GM23338 (cell line): ENCODE results near the gene SNX14. TPM values are rescaled to one million over a fixed set of nuclear protein-coding genes. Genes with fewer than 3 reads are reported as not detected.
A peak's percentile ranks its signal among the peaks of the same experiment; 100 is the strongest.

Experiments used
- ATAC-seq: fragments of 200-7000 bp; cut with Tn5 transposase; 3 replicates; pipeline ENCODE4 v1.9.1; 2020
- DNase-seq: peaks from one replicate; pipeline ENCODE4 v3.0.0-alpha.2; 2015; ENCODE audit warnings: low spot score
- H2AFZ ChIP-seq: fragments of 200-600 bp; sonication (generic); 2 replicates; pipeline ENCODE4 v1.8.0; 2016; ENCODE audit warnings: antibody characterized with exemption, mild to moderate bottlenecking, moderate library complexity
- H3F3A ChIP-seq: fragments of 200-600 bp; sonication (generic); replicated peaks from 2 replicates; pipeline ENCODE4 v1.8.0; 2017; ENCODE audit warnings: antibody characterized with exemption, mixed run types, low read depth
- H3K27ac ChIP-seq: fragments of 200-600 bp; sonication (generic); 2 replicates; pipeline ENCODE4 v1.6.1; 2016; ENCODE audit warnings: low read depth
- H3K27me3 ChIP-seq: fragments of 200-600 bp; sonication (generic); 2 replicates; pipeline ENCODE4 v1.8.0; 2016; ENCODE audit warnings: mild to moderate bottlenecking, mixed run types, moderate library complexity; ENCODE audit not compliant: insufficient read depth
- H3K36me3 ChIP-seq: fragments of 200-600 bp; sonication (generic); 2 replicates; pipeline ENCODE4 v1.8.0; 2016; ENCODE audit warnings: mild to moderate bottlenecking; ENCODE audit not compliant: insufficient read depth
- H3K4me1 ChIP-seq: fragments of 200-600 bp; sonication (generic); 2 replicates; pipeline ENCODE4 v1.8.0; 2016; ENCODE audit warnings: mild to moderate bottlenecking, moderate library complexity; ENCODE audit not compliant: insufficient read depth
- H3K4me2 ChIP-seq: fragments of 200-600 bp; sonication (generic); 2 replicates; pipeline ENCODE4 v1.7.1; 2017; ENCODE audit warnings: mixed run types
- H3K4me3 ChIP-seq: fragments of 200-600 bp; sonication (generic); 2 replicates; pipeline ENCODE4 v1.6.1; 2016; ENCODE audit warnings: mixed run types
- H3K79me2 ChIP-seq: fragments of 200-600 bp; sonication (generic); replicated peaks from 2 replicates; pipeline ENCODE4 v1.8.0; 2017; ENCODE audit warnings: mild to moderate bottlenecking; ENCODE audit not compliant: insufficient read depth
- H3K9me2 ChIP-seq: fragments of 200-600 bp; sonication (generic); 2 replicates; pipeline ENCODE4 v1.8.0; 2017; ENCODE audit not compliant: insufficient read depth
- H4K20me1 ChIP-seq: fragments of 200-600 bp; sonication (generic); replicated peaks from 2 replicates; pipeline ENCODE4 v1.8.0; 2017; ENCODE audit warnings: mild to moderate bottlenecking; ENCODE audit not compliant: insufficient read depth
- H3K27ac Mint-ChIP-seq: 2 replicates; pipeline ENCODE4 v1.8.0; 2020; ENCODE audit warnings: inconsistent platforms, mild to moderate bottlenecking, moderate library complexity, mixed read lengths
- H3K27me3 Mint-ChIP-seq: 3 replicates; pipeline ENCODE4 v1.8.0; 2022; ENCODE audit warnings: low read depth, mild to moderate bottlenecking, moderate library complexity, mixed read lengths, inconsistent platforms; ENCODE audit not compliant: insufficient read depth, poor library complexity
- H3K36me3 Mint-ChIP-seq: 3 replicates; pipeline ENCODE4 v1.8.0; 2021; ENCODE audit warnings: low read depth, mild to moderate bottlenecking, inconsistent platforms, moderate library complexity, mixed read lengths
- H3K4me1 Mint-ChIP-seq: 3 replicates; pipeline ENCODE4 v1.8.0; 2020; ENCODE audit warnings: mild to moderate bottlenecking, inconsistent platforms, mixed read lengths
- H3K4me3 Mint-ChIP-seq: 3 replicates; pipeline ENCODE4 v1.8.0; 2021; ENCODE audit warnings: moderate library complexity, mild to moderate bottlenecking, inconsistent platforms, mixed read lengths
- H3K9me3 Mint-ChIP-seq: 3 replicates; pipeline ENCODE4 v1.8.0; 2020; ENCODE audit warnings: moderate library complexity, mild to moderate bottlenecking, inconsistent platforms, mixed read lengths
- CREB1 ChIP-seq: fragments of 250-450 bp; sonication (Bioruptor Pico); IDR thresholded peaks from 2 replicates; pipeline ENCODE4 v1.5.0; 2020; ENCODE audit warnings: low read depth, mild to moderate bottlenecking, moderate library complexity
- EZH2 ChIP-seq: fragments of 200-600 bp; sonication (generic); IDR thresholded peaks from one replicate; pipeline ENCODE4 v1.8.0; 2017; ENCODE audit warnings: antibody characterized with exemption, mild to moderate bottlenecking, low read depth; ENCODE audit not compliant: unreplicated experiment
- EZH2phosphoT487 ChIP-seq: fragments of 200-600 bp; sonication (generic); IDR thresholded peaks from one replicate; pipeline ENCODE4 v1.8.1; 2018; ENCODE audit warnings: antibody characterized with exemption; ENCODE audit not compliant: unreplicated experiment
- JUNB ChIP-seq: IDR thresholded peaks from one replicate; pipeline ENCODE4 v1.6.1; 2016; ENCODE audit warnings: antibody characterized with exemption; ENCODE audit not compliant: unreplicated experiment
- NANOG ChIP-seq: IDR thresholded peaks from 2 replicates; pipeline ENCODE4 v1.6.1; 2016; ENCODE audit warnings: antibody characterized with exemption, borderline replicate concordance
- POLR2AphosphoS5 ChIP-seq: IDR thresholded peaks from 2 replicates; pipeline ENCODE4 v1.6.1; 2016; ENCODE audit warnings: antibody characterized with exemption, low read depth
- STAT1 ChIP-seq: IDR thresholded peaks from one replicate; pipeline ENCODE4 v1.6.1; 2016; ENCODE audit warnings: antibody characterized with exemption; ENCODE audit not compliant: unreplicated experiment
- ZNF114 ChIP-seq: fragments of 250-450 bp; sonication (Bioruptor Pico); IDR thresholded peaks from 2 replicates; pipeline ENCODE4 v1.5.0; 2020; ENCODE audit warnings: mild to moderate bottlenecking, moderate library complexity
- ZNF331 ChIP-seq: fragments of 250-450 bp; sonication (Bioruptor Pico); IDR thresholded peaks from 2 replicates; pipeline ENCODE4 v1.5.0; 2020; ENCODE audit warnings: low read depth, mild to moderate bottlenecking, moderate library complexity
- polyA plus RNA-seq: library from polyadenylated mRNA; unstranded; fragments of >200 nt; fragmentation: Nextera tagmentation; extraction: Ambion mirVana; gene quantifications from 2 replicates; pipeline ENCODE4 v1.2.1, GENCODE V29; 2016
- total RNA-seq: library from RNA; depleted of rRNA; stranded (reverse); fragments of >200 nt; shearing (Covaris generic); gene quantifications from 2 replicates; pipeline ENCODE4 v1.2.3, GENCODE V29; 2014
- TF ChIP-seq, protein P1 (sequence below): IDR thresholded peaks from one replicate; pipeline ENCODE4 v1.6.1; 2018; ENCODE audit warnings: antibody characterized with exemption; ENCODE audit not compliant: unreplicated experiment
- TF ChIP-seq, protein P2 (sequence below), 2 experiments: fragments of 200-600 bp in 1 of 2; sonication (generic) in 1 of 2; conservative IDR thresholded peaks; 2 replicates each; pipeline versions ENCODE4 v1.5.1 to v1.6.1; 2016 to 2017; ENCODE audit warnings: antibody characterized with exemption in 2 of 2, low read depth in 2 of 2, mild to moderate bottlenecking in 2 of 2, moderate library complexity in 1 of 2
- TF ChIP-seq, protein P3 (sequence below): IDR thresholded peaks from 2 replicates; pipeline ENCODE4 v1.6.1; 2016; ENCODE audit warnings: antibody characterized with exemption
- TF ChIP-seq, protein P4 (sequence below): fragments of 250-450 bp; sonication (Bioruptor Pico); IDR thresholded peaks from 2 replicates; pipeline ENCODE4 v1.5.0; 2020; ENCODE audit warnings: mild to moderate bottlenecking, moderate library complexity

SNX14 gene
- total and polyA plus RNA-seq, 2 experiments from 2014 or later = 23.1 to 32.0 TPM

DNA sequence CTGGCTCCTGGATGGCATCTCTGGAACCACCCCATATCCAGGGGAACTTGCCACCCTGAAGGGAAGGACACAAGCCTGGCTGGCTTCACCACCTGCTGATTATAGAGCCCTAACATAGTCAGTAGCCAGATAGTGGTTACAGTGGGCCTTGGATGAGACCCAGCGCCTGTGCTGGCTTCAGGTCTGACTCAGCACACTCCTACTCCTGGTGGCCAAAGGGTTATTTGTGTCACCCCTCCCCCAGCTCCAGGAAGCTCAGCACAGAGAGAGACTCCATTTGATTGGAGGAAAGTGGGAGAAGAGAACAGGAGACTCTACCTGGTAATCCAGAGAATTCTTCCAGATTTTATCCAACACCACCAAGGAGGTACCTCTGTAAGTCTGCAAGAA, 12.8 kb downstream of the SNX14 start:
- Mint-ChIP-seq H3K36me3 (peaks cover 42% of the 10 kb centered on the region), H3K4me3 (no peak overlapping the region), H3K9me3 (peaks cover 32% of the 10 kb centered on the region), H3K27ac (peak overlapping the region; percentile 68), H3K27me3 (peaks cover 7% of the 10 kb centered on the region), H3K4me1 (peaks cover 13% of the 10 kb centered on the region)
- DNase-seq = peak; percentile 41
- Histone ChIP-seq H3K9me2 (0 out of 2 replicates have a peak, but pooled peaks cover 4% of the 10 kb centered on the region), H3K4me3 (peak overlapping the region; percentile 22; the same call in 1 of the 2 replicates), H3K4me2 (peak overlapping the region; percentile 61; the same call in 1 of the 2 replicates), H2AFZ (no peak overlapping the region), H3F3A (no peaks in the 10 kb centered on the region), H3K79me2 (peaks cover 60% of the 10 kb centered on the region), H3K27ac (no peak overlapping the region), H3K4me1 (peaks cover 18% of the 10 kb centered on the region; the same call in 1 of the 2 replicates), H3K27me3 (no peaks in the 10 kb centered on the region), H3K36me3 (0 out of 2 replicates have a peak, but pooled peaks cover 7% of the 10 kb centered on the region), H4K20me1 (no peaks in the 10 kb centered on the region)
- peak; percentile 93 for ATAC-seq
- TF ChIP-seq ZNF114 (CRISPR knock-in tag) (no peak), POLR2AphosphoS5 (no peak), EZH2 (no peak), CREB1 (CRISPR knock-in tag) (no peak), STAT1 (no peak), ZNF331 (CRISPR knock-in tag) (no peak), JUNB (no peak), NANOG (no peak), EZH2phosphoT487 (no peak)
- TF ChIP-seq, protein P1, sequence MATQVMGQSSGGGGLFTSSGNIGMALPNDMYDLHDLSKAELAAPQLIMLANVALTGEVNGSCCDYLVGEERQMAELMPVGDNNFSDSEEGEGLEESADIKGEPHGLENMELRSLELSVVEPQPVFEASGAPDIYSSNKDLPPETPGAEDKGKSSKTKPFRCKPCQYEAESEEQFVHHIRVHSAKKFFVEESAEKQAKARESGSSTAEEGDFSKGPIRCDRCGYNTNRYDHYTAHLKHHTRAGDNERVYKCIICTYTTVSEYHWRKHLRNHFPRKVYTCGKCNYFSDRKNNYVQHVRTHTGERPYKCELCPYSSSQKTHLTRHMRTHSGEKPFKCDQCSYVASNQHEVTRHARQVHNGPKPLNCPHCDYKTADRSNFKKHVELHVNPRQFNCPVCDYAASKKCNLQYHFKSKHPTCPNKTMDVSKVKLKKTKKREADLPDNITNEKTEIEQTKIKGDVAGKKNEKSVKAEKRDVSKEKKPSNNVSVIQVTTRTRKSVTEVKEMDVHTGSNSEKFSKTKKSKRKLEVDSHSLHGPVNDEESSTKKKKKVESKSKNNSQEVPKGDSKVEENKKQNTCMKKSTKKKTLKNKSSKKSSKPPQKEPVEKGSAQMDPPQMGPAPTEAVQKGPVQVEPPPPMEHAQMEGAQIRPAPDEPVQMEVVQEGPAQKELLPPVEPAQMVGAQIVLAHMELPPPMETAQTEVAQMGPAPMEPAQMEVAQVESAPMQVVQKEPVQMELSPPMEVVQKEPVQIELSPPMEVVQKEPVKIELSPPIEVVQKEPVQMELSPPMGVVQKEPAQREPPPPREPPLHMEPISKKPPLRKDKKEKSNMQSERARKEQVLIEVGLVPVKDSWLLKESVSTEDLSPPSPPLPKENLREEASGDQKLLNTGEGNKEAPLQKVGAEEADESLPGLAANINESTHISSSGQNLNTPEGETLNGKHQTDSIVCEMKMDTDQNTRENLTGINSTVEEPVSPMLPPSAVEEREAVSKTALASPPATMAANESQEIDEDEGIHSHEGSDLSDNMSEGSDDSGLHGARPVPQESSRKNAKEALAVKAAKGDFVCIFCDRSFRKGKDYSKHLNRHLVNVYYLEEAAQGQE = no peak
- TF ChIP-seq, protein P2, sequence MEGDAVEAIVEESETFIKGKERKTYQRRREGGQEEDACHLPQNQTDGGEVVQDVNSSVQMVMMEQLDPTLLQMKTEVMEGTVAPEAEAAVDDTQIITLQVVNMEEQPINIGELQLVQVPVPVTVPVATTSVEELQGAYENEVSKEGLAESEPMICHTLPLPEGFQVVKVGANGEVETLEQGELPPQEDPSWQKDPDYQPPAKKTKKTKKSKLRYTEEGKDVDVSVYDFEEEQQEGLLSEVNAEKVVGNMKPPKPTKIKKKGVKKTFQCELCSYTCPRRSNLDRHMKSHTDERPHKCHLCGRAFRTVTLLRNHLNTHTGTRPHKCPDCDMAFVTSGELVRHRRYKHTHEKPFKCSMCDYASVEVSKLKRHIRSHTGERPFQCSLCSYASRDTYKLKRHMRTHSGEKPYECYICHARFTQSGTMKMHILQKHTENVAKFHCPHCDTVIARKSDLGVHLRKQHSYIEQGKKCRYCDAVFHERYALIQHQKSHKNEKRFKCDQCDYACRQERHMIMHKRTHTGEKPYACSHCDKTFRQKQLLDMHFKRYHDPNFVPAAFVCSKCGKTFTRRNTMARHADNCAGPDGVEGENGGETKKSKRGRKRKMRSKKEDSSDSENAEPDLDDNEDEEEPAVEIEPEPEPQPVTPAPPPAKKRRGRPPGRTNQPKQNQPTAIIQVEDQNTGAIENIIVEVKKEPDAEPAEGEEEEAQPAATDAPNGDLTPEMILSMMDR (conservative IDR thresholded peaks at IDR 0.05; ENCODE audit: low read depth in 2 of 2) = no peak
- TF ChIP-seq, protein P3, sequence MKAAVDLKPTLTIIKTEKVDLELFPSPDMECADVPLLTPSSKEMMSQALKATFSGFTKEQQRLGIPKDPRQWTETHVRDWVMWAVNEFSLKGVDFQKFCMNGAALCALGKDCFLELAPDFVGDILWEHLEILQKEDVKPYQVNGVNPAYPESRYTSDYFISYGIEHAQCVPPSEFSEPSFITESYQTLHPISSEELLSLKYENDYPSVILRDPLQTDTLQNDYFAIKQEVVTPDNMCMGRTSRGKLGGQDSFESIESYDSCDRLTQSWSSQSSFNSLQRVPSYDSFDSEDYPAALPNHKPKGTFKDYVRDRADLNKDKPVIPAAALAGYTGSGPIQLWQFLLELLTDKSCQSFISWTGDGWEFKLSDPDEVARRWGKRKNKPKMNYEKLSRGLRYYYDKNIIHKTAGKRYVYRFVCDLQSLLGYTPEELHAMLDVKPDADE = no peak
- TF ChIP-seq, protein P4, sequence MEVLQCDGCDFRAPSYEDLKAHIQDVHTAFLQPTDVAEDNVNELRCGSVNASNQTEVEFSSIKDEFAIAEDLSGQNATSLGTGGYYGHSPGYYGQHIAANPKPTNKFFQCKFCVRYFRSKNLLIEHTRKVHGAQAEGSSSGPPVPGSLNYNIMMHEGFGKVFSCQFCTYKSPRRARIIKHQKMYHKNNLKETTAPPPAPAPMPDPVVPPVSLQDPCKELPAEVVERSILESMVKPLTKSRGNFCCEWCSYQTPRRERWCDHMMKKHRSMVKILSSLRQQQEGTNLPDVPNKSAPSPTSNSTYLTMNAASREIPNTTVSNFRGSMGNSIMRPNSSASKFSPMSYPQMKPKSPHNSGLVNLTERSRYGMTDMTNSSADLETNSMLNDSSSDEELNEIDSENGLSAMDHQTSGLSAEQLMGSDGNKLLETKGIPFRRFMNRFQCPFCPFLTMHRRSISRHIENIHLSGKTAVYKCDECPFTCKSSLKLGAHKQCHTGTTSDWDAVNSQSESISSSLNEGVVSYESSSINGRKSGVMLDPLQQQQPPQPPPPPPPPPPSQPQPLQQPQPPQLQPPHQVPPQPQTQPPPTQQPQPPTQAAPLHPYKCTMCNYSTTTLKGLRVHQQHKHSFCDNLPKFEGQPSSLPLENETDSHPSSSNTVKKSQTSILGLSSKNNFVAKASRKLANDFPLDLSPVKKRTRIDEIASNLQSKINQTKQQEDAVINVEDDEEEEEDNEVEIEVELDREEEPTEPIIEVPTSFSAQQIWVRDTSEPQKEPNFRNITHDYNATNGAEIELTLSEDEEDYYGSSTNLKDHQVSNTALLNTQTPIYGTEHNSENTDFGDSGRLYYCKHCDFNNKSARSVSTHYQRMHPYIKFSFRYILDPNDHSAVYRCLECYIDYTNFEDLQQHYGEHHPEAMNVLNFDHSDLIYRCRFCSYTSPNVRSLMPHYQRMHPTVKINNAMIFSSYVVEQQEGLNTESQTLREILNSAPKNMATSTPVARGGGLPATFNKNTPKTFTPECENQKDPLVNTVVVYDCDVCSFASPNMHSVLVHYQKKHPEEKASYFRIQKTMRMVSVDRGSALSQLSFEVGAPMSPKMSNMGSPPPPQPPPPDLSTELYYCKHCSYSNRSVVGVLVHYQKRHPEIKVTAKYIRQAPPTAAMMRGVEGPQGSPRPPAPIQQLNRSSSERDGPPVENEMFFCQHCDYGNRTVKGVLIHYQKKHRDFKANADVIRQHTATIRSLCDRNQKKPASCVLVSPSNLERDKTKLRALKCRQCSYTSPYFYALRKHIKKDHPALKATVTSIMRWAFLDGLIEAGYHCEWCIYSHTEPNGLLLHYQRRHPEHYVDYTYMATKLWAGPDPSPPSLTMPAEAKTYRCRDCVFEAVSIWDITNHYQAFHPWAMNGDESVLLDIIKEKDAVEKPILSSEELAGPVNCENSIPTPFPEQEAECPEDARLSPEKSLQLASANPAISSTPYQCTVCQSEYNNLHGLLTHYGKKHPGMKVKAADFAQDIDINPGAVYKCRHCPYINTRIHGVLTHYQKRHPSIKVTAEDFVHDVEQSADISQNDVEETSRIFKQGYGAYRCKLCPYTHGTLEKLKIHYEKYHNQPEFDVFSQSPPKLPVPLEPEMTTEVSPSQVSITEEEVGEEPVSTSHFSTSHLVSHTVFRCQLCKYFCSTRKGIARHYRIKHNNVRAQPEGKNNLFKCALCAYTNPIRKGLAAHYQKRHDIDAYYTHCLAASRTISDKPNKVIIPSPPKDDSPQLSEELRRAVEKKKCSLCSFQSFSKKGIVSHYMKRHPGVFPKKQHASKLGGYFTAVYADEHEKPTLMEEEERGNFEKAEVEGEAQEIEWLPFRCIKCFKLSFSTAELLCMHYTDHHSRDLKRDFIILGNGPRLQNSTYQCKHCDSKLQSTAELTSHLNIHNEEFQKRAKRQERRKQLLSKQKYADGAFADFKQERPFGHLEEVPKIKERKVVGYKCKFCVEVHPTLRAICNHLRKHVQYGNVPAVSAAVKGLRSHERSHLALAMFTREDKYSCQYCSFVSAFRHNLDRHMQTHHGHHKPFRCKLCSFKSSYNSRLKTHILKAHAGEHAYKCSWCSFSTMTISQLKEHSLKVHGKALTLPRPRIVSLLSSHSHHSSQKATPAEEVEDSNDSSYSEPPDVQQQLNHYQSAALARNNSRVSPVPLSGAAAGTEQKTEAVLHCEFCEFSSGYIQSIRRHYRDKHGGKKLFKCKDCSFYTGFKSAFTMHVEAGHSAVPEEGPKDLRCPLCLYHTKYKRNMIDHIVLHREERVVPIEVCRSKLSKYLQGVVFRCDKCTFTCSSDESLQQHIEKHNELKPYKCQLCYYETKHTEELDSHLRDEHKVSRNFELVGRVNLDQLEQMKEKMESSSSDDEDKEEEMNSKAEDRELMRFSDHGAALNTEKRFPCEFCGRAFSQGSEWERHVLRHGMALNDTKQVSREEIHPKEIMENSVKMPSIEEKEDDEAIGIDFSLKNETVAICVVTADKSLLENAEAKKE = no peak
